Activated gamma-delta T cell treated with Interleukin-2 at 50 U/mL for 16 hours (primary cell): Measurements from ENCODE around the gene CX3CL1.

Experiments
- DNase-seq: peaks from one replicate; pipeline ENCODE4 v3.0.0-alpha.2; 2020

Gene CX3CL1

GRCh38 chr16:57407521-57408353 is 35.4 kb downstream of the CX3CL1 start:
- DNase-seq = no peak

GRCh38 chr16:57409065-57409464 is 36.8 kb downstream of the CX3CL1 start:
- DNase-seq = no peak

GRCh38 chr16:57409870-57410587 is 37.7 kb downstream of the CX3CL1 start:
- DNase-seq = no peak

GRCh38 chr16:57411362-57411976 is 39.2 kb downstream of the CX3CL1 start:
- DNase-seq = no peak

GRCh38 chr16:57412584-57412983 is 40.3 kb downstream of the CX3CL1 start:
- DNase-seq = no peak

GRCh38 chr16:57413301-57413730 is 41.0 kb downstream of the CX3CL1 start:
- no peak for DNase-seq

GRCh38 chr16:57413733-57414132 is 41.4 kb downstream of the CX3CL1 start:
- DNase-seq = no peak

- DNase-seq = no peak
Observed at GRCh38 chr16:57416084-57416483, 43.8 kb downstream of the CX3CL1 start.

- DNase-seq = no peak
Observed at GRCh38 chr16:57419506-57419905, 47.2 kb downstream of the CX3CL1 start.

- no peak for DNase-seq
Observed at GRCh38 chr16:57422026-57422944, 50.0 kb downstream of the CX3CL1 start.

GRCh38 chr16:57423152-57423551 is 50.9 kb downstream of the CX3CL1 start:
- DNase-seq = no peak

GRCh38 chr16:57424583-57424982 is 52.3 kb downstream of the CX3CL1 start:
- DNase-seq = no peak

GRCh38 chr16:57426356-57426755 is 54.1 kb downstream of the CX3CL1 start:
- DNase-seq = no peak

- DNase-seq = no peak
Observed at GRCh38 chr16:57427307-57427706, 55.0 kb downstream of the CX3CL1 start.

- DNase-seq = no peak
Observed at GRCh38 chr16:57427824-57428223, 55.5 kb downstream of the CX3CL1 start.

- DNase-seq = no peak
Observed at GRCh38 chr16:57430955-57431354, 58.7 kb downstream of the CX3CL1 start.

- DNase-seq = no peak
Observed at GRCh38 chr16:57432505-57432904, 60.2 kb downstream of the CX3CL1 start.

- DNase-seq = no peak
Observed at GRCh38 chr16:57432989-57433388, 60.7 kb downstream of the CX3CL1 start.

GRCh38 chr16:57434003-57434402 is 61.7 kb downstream of the CX3CL1 start:
- no peak for DNase-seq
